OCI-LY3 (cell line): ENCODE results near the gene EFNA1.
A peak's percentile ranks its signal among the peaks of the same experiment; 100 is the strongest.
"Not testable (repeated sequence)": the region's sequence is repeated elsewhere in the genome, so short reads cannot be mapped to it uniquely, and the experiment has no call there.

Experiments
- H2AFZ ChIP-seq: fragments of 200-600, 300-600 bp; shearing (Covaris generic); 2 replicates; pipeline ENCODE4 v1.6.0; 2014; ENCODE audit warnings: antibody characterized with exemption, low read depth, low read length
- H3K27ac ChIP-seq: fragments of 200-600, 300-600 bp; sonication (generic); 2 replicates; pipeline ENCODE4 v1.5.1; 2014; ENCODE audit warnings: mild to moderate bottlenecking, low read length, moderate library complexity, mixed read lengths
- H3K27me3 ChIP-seq: fragments of 200-600, 300-600 bp; sonication (generic); 2 replicates; pipeline ENCODE4 v1.6.1; 2014; ENCODE audit warnings: low read depth, low read length, mixed read lengths
- H3K36me3 ChIP-seq: fragments of 200-600, 300-600 bp; sonication (generic); replicated peaks from 2 replicates; pipeline ENCODE3; 2014; ENCODE audit warnings: low read depth, low read length, mixed read lengths
- H3K4me1 ChIP-seq: fragments of 300-600, 200-600 bp; sonication (generic); 2 replicates; pipeline ENCODE4 v1.6.1; 2014; ENCODE audit warnings: low read length, mixed read lengths
- H3K4me2 ChIP-seq: fragments of 200-600, 300-600 bp; sonication (generic); 2 replicates; pipeline ENCODE4 v1.6.1; 2014; ENCODE audit warnings: low read length, mixed read lengths
- H3K4me3 ChIP-seq: fragments of 300-600, 200-600 bp; sonication (generic); 2 replicates; pipeline ENCODE4 v1.5.1; 2014; ENCODE audit warnings: antibody characterized with exemption, mild to moderate bottlenecking, low read length, moderate library complexity
- H3K79me2 ChIP-seq: fragments of 300-600, 200-600 bp; shearing (Covaris generic); 2 replicates; pipeline ENCODE4 v1.6.1; 2014; ENCODE audit warnings: mild to moderate bottlenecking, low read length, mixed read lengths
- H3K9ac ChIP-seq: fragments of 300-600, 200-600 bp; shearing (Covaris generic); 2 replicates; pipeline ENCODE4 v1.6.0; 2014; ENCODE audit warnings: mild to moderate bottlenecking, low read length, moderate library complexity
- H3K9me3 ChIP-seq: fragments of 200-600, 300-600 bp; shearing (Covaris generic); 2 replicates; pipeline ENCODE4 v1.6.1; 2014; ENCODE audit warnings: low read length, mixed read lengths; ENCODE audit not compliant: insufficient read depth
- H4K20me1 ChIP-seq: fragments of 200-600, 300-600 bp; sonication (generic); 2 replicates; pipeline ENCODE4 v1.6.1; 2016; ENCODE audit warnings: low read length, mixed read lengths; ENCODE audit not compliant: insufficient read depth
- CTCF ChIP-seq: fragments of 200-600, 300-600 bp; sonication (generic); IDR thresholded peaks from 2 replicates; pipeline ENCODE4 v1.5.1; 2014; ENCODE audit warnings: antibody characterized with exemption, low read length, low read depth
- EZH2phosphoT487 ChIP-seq: fragments of 200-600 bp; shearing (Covaris generic); IDR thresholded peaks from 2 replicates; pipeline ENCODE4 v1.6.1; 2018; ENCODE audit warnings: antibody characterized with exemption, mixed run types, low read depth

Gene EFNA1

GRCh38 chr1:155116113-155116764, 11.4 kb upstream of the EFNA1 start:
- Histone ChIP-seq H3K4me2 (no peak overlapping the region), H3K27me3 (peaks cover 34% of the 10 kb centered on the region), H3K4me3 (no peak overlapping the region), H3K36me3 (no peaks in the 10 kb centered on the region), H4K20me1 (no peaks in the 10 kb centered on the region), H3K27ac (no peak overlapping the region), H3K9me3 (no peaks in the 10 kb centered on the region), H3K9ac (no peak overlapping the region), H2AFZ (no peak overlapping the region), H3K79me2 (no peaks in the 10 kb centered on the region), H3K4me1 (peaks cover 12% of the 10 kb centered on the region)
- no peak for TF ChIP-seq EZH2phosphoT487
- TF ChIP-seq CTCF: no peak

- Histone ChIP-seq H3K36me3 (no peaks in the 10 kb centered on the region), H3K4me1 (peaks cover 12% of the 10 kb centered on the region), H3K27me3 (peaks cover 40% of the 10 kb centered on the region), H3K4me3 (no peak overlapping the region), H3K27ac (no peak overlapping the region), H3K4me2 (no peak overlapping the region), H3K79me2 (no peaks in the 10 kb centered on the region), H3K9me3 (no peaks in the 10 kb centered on the region), H3K9ac (no peak overlapping the region), H4K20me1 (no peaks in the 10 kb centered on the region), H2AFZ (no peak overlapping the region)
- TF ChIP-seq CTCF (no peak), EZH2phosphoT487 (no peak)
These were observed 10.1 kb upstream of the EFNA1 start for GRCh38 chr1:155117610-155118009.

- H3K4me3 ChIP-seq, H4K20me1 ChIP-seq, H3K9ac ChIP-seq, H3K9me3 ChIP-seq, H2AFZ ChIP-seq, H3K27ac ChIP-seq, H3K79me2 ChIP-seq, H3K36me3 ChIP-seq: not testable (repeated sequence)
- H3K4me2 ChIP-seq: 0 out of 2 replicates have a peak overlapping the region, but pooled peaks have one; percentile 22
- peaks cover 12% of the 10 kb centered on the region for H3K4me1 ChIP-seq
- peaks cover 41% of the 10 kb centered on the region for H3K27me3 ChIP-seq
These were observed 9.6 kb upstream of the EFNA1 start for GRCh38 chr1:155118090-155118489.

GRCh38 chr1:155120253-155120652, 7.4 kb upstream of the EFNA1 start:
- Histone ChIP-seq H4K20me1 (no peaks in the 10 kb centered on the region), H3K4me3 (no peak overlapping the region), H3K79me2 (no peaks in the 10 kb centered on the region), H3K27me3 (peaks cover 51% of the 10 kb centered on the region), H3K36me3 (no peaks in the 10 kb centered on the region), H3K4me2 (no peak overlapping the region), H3K27ac (no peak overlapping the region), H3K9ac (no peak overlapping the region), H3K9me3 (no peaks in the 10 kb centered on the region), H2AFZ (0 out of 2 replicates have a peak overlapping the region, but pooled peaks have one; percentile 18), H3K4me1 (peaks cover 12% of the 10 kb centered on the region)
- TF ChIP-seq EZH2phosphoT487 (no peak), CTCF (no peak)
